A172 (cell line): ENCODE measurements around the gene DENND6A. TPM values are rescaled to one million over a fixed set of nuclear protein-coding genes. Genes with fewer than 3 reads are reported as not detected.
"Not testable (repeated sequence)": the region's sequence is repeated elsewhere in the genome, so short reads cannot be mapped to it uniquely, and the experiment has no call there.

Source experiments
- DNase-seq: peaks from one replicate; pipeline ENCODE4 v3.0.0-alpha.2; 2015; ENCODE audit warnings: low spot score
- total RNA-seq: library from RNA; depleted of rRNA; stranded (reverse); fragments of >200 nt; shearing (Covaris generic); gene quantifications from 2 replicates; pipeline ENCODE4 v1.2.3, GENCODE V29; 2014; rRNA removed

DENND6A gene, protein sequence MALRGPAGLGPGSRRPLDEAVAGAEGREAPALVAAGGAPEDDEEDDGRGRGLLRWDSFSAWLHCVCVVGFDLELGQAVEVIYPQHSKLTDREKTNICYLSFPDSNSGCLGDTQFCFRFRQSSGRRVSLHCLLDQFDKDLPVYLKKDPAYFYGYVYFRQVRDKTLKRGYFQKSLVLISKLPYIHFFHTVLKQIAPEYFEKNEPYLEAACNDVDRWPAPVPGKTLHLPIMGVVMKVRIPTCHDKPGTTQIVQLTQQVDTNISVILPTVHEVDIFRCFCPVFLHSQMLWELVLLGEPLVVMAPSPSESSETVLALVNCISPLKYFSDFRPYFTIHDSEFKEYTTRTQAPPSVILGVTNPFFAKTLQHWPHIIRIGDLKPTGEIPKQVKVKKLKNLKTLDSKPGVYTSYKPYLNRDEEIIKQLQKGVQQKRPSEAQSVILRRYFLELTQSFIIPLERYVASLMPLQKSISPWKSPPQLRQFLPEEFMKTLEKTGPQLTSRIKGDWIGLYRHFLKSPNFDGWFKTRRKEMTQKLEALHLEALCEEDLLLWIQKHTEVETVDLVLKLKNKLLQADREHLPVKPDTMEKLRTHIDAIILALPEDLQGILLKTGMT
- 37.2 and 41.0 TPM in 2 replicates for total RNA-seq

DNA sequence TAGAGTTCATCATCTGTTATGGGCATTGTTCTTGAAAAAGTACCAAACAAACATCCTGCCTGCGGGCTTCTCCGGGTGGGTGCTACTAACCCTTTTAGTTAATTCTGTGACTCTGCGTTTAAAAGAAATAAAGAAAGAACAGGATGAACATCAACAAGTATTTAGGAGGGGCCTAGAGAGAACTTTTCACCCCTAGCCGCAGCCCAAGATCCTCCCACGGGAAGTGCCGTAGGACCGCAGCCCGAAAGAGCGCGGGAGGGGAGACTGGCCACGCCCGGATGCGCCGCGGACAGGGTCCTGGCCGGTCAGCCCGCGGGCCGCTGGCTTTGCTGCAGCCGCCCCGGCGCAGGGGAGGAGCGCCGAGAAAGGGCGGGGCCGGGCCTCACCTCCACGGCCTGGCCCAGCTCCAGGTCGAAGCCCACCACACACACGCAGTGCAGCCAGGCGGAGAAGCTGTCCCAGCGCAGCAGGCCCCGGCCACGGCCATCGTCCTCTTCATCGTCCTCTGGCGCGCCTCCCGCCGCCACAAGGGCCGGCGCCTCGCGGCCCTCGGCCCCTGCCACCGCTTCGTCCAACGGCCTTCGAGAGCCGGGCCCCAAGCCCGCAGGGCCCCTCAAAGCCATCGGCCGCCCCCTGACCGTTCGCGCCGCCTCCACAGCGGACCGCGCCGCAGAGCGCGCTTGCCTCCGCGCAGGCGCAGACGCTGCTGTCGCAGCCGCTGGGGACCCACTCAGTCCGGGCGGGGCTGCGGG lies at the start of gene DENND6A:
DENND6A (minus strand) TSS at position 682 of the 752 bp plus-strand sequence; CDS start at position 623, 59 bp downstream.
- DNase-seq: peak; percentile 80

DNA sequence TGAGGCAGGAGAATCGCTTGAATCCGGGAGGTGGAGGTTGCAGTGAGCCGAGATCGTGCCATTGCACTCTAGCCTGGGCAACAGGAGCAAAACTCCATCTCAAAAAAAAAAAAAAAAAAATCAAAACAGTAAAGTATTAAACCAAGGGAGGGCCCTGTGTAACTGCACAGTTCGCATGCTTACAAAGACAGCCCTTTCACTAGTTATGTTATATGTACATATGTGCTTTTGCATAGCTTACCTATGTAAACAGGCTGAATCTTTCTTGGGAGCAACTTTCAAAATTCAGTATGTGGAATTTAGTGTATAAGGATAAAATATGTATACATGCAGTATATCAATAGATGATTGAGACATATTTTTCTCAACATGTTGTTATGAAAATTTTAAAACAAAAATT lies 47.1 kb upstream of the DENND6A start:
- DNase-seq: no peak

DNA sequence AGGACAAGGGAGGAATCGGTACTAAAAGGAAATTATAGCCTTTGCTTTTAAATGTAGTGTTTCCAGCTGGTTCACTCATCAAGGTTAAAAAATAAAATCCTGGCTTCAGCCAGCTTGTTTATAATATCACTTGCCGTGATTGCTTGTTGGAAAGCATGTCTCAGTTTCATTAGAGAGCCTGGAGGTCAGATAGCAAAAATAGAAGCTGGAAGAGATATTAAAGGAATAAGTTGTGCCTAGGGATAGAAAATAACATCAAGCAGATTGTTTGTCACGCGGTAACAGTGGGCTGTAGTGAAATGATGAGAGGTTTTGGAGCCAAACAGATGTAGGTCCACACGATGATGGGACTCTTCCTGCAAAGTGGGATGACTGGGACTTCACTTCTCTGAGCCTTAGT lies 45.5 kb upstream of the DENND6A start:
- no peak for DNase-seq

DNA sequence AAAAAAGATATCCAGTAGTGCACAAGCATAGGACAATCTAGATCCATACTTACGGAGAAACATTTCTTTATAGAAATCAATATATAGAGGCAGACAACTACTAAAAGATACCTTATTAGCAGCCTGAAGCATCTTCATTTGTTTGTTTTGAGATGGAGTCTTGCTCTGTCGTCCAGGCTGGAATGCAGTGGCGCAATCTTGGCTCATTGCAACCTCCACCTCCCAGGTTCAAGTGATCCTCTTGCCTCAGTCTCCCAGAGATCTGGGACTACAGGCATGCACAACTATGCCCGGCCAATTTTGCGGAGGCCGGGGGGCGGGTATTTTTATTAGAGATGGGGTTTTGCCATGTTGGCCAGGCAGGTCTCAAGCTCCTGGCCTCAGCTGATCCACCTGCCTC lies 45.0 kb upstream of the DENND6A start:
- DNase-seq: no peak

- DNase-seq: no peak
These were observed 42.5 kb upstream of the DENND6A start for GRCh38 chr3:57735405-57735804.

DNA sequence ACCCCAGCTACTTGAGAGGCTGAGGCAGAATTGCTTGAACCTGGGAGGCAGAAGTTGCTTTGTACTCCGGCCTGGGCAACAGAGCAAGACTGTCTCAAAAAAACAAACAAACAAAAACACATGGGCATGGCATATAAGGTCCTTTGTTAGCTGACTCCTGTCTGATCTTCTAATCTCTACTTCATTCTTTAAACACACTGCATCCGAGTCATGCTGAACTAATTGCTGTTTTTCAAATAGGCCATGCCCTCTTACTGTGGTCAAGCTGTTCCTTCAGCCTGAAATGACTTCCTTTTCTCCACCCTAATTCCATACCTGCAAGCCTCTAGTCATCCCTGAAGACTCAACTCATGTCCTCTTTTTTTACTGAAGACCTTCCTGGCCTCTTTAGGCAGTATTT lies 40.9 kb upstream of the DENND6A start:
- no peak for DNase-seq

DNA sequence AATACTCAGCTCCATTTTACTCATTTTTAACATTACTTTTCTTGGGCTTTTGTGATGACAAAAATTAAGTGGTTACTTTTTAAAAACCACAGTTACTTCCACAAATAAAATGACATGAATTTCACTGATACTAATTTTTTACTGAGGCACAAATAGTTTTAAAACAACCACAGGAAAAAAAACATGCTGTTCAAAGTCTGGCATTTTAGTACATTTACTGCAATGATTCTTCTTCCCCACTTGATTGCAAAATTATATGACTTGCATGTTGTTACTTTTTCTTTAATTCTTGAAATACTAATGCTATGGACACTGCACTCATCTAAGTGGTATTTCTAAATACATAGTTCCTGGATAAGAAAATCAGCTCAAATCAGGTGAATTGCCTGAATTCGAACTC lies 38.4 kb upstream of the DENND6A start:
- no peak for DNase-seq

DNA sequence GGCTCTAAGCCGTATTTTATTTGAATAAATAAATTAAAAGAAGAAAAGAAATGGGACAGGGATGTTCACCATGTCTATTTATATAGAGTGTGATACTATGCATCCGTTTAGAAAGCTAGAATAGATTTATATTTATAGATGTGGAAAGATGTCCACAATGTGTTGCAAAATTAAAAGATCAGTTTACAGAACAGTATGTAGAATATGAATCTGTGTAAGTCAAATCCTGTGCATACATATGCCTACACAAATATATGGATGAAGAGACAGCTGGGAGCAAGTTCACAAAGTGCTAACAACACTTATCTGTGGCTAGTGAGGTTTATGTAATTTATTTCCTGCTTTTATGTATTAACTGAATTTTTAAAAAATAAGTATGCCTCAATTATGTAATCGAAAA lies 37.8 kb upstream of the DENND6A start:
- no peak for DNase-seq

GRCh38 chr3:57729334-57730045 lies 36.6 kb upstream of the DENND6A start:
- no peak for DNase-seq

DNA sequence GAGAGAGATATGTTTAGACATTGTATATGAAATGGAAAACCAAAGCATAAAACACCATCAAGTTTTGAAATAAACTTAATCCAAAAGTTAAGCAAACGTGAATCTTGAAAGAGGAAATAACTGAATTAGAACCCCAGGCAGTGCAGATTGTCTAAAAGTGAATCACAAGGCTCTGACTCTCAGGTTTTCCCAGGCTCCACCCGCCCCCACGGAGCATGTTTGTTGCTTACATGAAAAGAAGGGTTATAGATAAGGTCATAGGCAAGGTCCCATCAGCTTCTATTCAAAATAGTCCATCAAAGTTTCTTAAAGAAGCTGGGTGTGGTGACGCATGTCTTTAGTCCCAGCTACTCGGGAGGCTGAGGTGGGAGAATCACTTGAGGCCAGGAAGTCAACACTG lies 34.2 kb upstream of the DENND6A start:
- DNase-seq: no peak

DNA sequence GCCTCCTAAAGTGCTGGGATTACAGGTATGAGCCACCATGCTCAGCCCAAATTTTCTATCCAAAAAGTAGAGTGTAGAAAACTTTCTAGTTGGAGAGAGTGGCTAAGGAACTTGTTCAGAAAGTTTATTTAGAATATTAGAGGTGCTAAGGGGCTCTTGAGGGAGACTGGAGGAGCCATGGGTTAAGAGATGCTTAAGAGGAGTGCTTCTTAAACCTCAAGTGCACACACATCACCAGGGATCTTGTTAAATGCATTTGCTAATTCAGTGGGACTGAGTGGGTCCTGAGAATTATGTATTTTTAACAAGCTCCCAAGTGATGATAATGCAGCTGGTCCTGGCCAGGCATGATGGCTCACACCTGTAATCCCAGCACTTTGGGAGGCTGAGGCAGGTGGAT lies 33.5 kb upstream of the DENND6A start:
- DNase-seq: no peak

DNA sequence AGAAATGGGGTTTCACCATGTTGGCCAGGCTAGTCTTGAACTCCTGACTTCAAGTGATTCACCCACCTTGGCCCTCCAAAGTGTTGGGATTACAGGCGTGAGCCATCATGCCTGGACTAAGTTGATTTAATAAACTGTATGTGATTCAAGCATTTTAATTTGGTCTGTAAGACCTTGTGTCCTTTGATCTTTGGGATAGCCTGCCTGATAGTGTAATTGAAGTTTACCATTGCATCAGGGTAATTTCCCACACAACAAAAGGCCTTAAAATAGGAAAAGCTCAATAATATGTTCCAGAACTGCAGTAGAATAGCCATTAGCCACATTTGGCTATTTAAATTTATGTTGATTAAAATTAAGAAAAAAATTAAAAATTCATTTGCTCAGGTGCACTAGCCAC lies 25.2 kb upstream of the DENND6A start:
- no peak for DNase-seq

DNA sequence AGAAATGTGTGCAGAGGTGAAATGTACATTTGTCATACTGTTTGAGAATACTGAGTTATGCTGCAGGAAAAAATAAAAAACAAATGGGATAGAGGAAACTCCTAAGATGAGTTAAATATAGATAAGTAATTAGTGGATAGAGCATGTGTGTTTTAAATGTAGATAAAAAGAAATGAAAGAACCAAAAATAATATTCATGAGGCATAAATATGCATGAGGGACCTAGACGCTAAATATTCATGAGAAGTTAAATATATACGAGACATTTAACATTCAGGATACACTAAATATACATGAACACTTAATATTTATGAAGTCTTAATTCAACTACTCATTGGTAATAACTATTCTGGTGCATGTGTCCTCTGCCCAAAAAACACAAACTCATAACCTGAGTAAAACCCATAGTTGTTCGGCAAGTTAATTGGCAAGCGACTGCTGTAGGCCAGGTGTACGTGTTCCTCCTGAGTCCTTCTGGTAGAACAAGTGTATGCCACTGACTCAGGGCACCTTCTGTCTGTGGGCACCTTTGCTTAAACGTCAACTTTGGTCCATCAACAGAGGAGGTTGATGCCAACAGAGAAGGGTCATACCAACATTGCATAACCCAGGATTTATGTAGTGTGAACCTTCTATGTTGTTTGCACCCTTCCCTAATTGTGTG lies 24.5 kb upstream of the DENND6A start:
- DNase-seq: no peak

- no peak for DNase-seq
These were observed 22.8 kb upstream of the DENND6A start for GRCh38 chr3:57715686-57716085.

GRCh38 chr3:57709559-57709958 lies 16.7 kb upstream of the DENND6A start:
- peak; percentile 38 for DNase-seq

DNA sequence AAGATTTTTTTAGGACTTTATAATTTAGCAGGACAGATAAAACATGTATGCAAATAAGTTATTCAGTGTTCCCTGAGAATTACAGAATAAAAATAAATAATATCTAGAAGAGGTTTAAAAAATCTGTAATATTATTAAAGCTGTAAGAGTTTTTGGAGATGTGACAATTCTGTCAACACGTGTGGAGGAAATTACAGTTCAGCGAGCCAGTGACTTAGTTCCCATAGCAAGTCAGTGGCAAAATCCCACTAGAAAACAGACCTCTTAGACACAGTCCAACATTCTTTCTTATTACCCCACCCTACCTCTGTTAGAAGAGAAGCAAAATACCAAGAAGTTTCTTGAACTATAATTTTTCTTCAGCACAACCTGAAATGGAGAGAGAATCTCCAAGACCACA lies 16.2 kb upstream of the DENND6A start:
- DNase-seq: no peak

GRCh38 chr3:57706462-57706861 lies 13.6 kb upstream of the DENND6A start:
- DNase-seq: peak; percentile 43

DNA sequence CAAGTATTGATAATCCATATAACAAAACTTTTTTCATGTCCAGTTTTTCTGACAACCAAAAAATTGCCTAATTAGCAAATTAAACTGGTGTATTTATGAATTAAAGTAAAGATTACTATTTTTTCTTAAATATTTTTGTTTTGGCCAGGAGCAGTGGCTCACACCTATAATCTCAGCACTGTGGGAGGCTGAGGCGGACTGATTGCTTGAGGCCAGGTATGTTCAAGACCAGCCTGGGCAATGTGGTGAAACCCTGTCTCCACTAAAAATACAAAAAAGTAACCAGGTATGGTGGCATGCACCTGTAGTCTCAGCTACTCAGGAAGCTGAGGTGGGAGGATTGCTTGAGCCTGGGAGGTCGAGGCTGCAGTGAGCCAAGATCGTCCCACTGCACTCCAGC lies 12.5 kb upstream of the DENND6A start:
- not testable (repeated sequence) for DNase-seq

DNA sequence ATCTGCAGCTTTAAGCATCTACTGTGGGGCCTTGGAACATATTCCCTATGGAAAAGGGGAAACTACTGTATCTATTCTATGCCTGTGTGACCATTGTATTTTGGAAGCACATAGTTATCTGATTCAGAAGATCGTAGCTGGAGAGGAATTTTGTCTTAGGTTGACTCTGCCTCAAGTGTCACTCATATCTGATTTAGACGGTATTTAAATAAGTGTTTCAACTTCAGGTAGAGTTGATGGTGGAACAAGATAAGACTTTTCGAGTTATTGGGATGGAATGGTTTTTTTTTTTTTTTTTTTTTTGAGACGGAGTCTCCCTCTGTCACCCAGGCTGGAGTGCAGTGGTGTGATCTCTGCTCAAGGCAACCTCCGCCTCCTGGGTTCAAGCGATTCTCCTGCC lies 8.9 kb upstream of the DENND6A start:
- DNase-seq: no peak

- DNase-seq: no peak
These were observed 7.9 kb upstream of the DENND6A start for GRCh38 chr3:57700737-57701136.

DNA sequence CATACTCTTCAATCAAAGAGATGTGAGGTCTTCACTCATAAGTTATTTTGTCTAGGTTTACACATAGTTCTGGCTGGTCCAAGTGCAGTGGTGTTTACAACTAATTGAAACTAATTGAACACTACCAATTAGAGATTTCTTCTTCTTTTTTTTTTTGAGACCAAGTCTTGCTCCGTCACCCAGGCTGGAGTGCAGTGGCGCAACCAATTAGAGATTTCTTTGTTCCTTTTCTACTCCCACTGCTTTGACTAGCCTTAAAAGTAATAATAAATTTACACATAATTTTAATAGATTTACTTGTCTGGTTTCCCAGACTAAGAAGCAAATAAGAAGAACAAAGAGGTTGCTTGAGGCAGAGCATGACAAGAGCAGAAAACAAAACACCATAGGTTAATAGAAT lies 6.7 kb upstream of the DENND6A start:
- DNase-seq: no peak
